COLO668 (cell line): ENCODE data around the gene OR2M3.
"Not testable (repeated sequence)": the region's sequence is repeated elsewhere in the genome, so short reads cannot be mapped to it uniquely, and the experiment has no call there.

Experiments
- DNase-seq: peaks from one replicate; lab custom pipeline; 2025; ENCODE audit not compliant: unreplicated experiment; lab: John Stamatoyannopoulos, UW

The OR2M3 gene, protein sequence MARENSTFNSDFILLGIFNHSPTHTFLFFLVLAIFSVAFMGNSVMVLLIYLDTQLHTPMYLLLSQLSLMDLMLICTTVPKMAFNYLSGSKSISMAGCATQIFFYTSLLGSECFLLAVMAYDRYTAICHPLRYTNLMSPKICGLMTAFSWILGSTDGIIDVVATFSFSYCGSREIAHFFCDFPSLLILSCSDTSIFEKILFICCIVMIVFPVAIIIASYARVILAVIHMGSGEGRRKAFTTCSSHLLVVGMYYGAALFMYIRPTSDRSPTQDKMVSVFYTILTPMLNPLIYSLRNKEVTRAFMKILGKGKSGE

GRCh38 chr1:248196965-248197364 is at the start of gene OR2M3:
Gene OR2M3, plus strand, starts transcription at chr1:248197265. Its CDS starts 5,803 bp downstream, at chr1:248203068.
- no peak for DNase-seq

DNA sequence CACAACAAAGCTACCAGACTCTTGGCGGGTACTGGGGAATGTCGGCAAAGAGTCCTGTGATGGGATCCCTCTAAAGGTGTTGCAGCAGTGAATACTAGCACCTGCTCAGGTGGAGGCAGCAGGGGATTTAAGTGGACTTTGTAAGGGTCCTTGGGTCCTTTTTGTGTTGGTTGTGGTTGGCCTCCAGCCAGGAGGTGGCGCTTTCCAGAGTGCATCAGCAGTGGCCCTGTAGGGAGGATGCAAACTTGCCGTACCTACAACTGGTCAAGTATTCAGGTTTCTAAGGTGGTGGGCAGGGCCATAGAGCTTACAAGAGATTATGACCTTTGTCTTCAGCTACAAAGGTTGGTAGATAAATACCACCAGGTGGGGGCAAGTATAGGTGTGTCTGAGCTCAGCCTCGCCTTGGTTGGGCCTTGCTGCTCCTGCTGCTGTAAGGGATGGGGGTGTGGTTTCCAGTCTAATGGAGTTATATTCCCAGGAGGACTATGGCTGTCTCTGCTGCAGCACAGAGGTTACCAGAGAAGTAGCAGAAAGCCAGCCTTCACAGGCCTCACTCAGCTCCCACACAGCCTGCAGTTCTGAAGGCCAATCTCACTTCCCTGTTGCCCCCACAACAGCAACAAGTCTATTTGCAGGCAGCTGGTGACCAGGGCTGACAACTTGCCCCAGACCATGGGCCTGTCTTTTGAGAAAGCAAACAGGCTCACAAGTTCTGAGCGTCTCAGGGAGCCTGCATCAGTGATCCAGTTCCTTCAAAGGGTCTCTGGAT is 44.8 kb upstream of the OR2M3 start:
- DNase-seq, result no peak

DNA sequence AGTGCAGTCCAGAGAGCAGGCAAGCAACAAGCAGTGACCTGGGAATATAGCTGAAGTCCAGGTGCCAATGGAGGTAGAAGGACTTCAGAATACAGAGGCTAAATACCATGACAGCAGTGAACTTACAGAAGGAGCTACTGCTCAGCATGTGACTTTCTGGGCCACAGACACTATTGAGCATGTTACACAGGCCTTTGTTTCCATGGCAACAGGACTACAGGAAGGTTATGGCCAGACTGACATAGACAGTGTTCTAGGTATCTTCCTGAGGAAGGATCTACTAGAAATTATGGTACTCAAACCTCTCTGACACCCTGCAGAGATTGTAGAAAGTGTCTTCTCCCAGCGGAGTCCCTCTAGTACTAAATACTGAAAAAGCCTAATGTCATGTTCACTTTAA is 41.1 kb upstream of the OR2M3 start:
- DNase-seq, result no peak

DNA sequence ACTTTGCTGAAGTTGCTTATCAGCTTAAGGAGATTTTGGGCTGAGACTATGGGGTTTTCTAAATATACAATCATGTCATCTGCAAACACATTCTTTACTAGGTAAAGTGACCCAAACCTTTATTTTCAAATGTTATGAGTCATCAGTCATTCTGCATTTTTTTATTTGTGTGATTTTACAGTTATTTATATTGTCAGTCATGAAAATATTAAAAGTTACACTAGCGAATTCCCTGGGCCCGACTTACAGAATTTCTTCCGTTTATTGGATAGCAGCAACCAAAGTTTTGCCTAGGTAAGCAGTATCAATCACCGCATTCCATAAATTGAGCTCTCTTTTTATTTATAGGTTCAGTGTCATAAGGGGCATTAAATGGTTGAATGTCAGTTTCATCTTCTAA is 38.3 kb upstream of the OR2M3 start:
- DNase-seq, result no peak

DNA sequence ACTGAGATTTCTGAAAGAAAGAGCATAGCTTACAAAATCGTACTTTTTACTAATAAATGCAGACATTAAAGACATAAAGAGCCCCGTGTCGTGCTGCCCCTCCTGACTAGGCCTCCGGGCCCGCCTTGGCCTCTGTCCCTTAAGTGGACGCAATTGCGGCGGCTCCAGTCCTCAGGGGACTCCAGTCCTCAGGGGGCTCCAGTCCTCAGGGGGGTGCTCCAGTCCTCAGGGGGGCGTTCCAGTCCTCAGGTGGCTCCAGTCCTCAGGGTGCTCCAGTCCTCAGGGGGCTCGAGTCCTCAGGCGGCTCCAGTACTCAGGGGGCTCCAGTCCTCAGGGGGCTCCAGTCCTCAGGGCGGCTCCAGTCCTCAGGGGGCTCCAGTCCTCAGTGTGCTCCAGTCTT is 33.0 kb upstream of the OR2M3 start:
- DNase-seq, result no peak

- no peak for DNase-seq
These were observed 31.9 kb upstream of the OR2M3 start for GRCh38 chr1:248165186-248165585.

GRCh38 chr1:248174521-248174920 is 22.5 kb upstream of the OR2M3 start, which contains the start of gene OR2M2:
Gene OR2M2, plus strand, starts transcription at chr1:248174821. Its CDS starts 5,165 bp downstream, at chr1:248179986.
- DNase-seq, result no peak

DNA sequence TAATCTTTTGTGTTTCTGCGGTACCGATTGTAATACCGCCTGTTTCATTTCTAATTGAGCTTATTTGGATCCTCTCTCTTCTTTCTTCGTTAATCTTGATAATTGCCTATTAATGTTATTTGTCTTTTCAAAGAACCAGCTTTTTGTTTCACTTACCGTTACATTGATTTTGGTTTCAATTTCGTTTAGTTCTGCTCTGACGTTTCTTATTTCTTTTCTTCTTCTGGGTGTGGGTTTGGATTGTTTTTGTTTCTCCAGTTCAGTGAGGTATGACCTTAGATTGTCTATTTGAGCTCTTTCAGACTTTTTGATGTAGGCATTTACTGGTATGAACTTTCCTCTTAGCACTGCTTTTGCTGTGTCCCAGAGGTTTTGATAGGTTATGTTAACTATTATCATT is 13.1 kb upstream of the OR2M3 start:
- no peak for DNase-seq

GRCh38 chr1:248187363-248187762 is 9.7 kb upstream of the OR2M3 start:
- no peak for DNase-seq

GRCh38 chr1:248189026-248189425 is 8.0 kb upstream of the OR2M3 start:
- no peak for DNase-seq

DNA sequence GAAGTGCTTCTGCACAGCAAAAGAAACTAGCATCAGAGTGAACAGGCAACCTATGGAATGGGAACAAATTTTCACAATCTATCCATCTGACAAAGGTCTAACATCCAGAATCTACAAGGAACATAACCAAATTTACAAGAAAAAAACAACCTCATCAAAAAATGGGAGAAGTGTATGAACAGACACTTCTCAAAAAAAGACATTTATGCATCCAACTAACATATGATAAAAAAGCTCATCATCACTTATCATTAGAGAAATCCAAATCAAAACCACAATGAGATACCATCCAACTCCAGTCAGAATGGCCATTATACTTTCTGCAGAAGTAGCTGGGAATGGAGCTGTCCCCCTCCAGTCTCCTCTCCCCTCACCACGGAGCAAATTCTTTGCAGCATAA is 2.9 kb upstream of the OR2M3 start:
- DNase-seq, result no peak

GRCh38 chr1:248215880-248216279 is 18.8 kb downstream of the OR2M3 start:
- DNase-seq, result no peak

- DNase-seq, result no peak
These were observed 28.5 kb downstream of the OR2M3 start for GRCh38 chr1:248225537-248225936.

GRCh38 chr1:248229360-248229908 is 32.4 kb downstream of the OR2M3 start:
- no peak for DNase-seq

DNA sequence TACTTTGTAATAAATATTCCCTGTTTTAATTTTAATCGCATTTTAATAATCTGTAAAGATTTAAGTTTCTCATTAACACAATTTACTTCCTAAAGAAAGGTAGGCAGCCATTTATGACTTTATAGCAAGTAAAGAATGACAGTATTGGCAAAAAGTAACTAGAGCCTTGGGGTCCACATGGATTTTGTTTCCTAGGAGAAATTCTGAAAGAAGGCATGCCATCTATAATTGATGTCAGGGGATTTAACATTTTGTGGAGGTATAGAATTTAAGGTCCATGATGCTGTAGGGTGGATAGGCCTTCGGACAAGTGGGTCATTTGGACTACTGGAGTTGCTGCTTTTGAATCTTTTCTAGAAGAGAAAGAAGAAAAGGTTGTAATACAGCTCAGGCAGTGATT is 34.1 kb downstream of the OR2M3 start, which contains the start of gene OR2M4:
Gene OR2M4, plus strand, starts transcription at position 301 of the 400 bp plus-strand sequence. CDS start 7,512 bp downstream, outside the sequence.
- no peak for DNase-seq

DNA sequence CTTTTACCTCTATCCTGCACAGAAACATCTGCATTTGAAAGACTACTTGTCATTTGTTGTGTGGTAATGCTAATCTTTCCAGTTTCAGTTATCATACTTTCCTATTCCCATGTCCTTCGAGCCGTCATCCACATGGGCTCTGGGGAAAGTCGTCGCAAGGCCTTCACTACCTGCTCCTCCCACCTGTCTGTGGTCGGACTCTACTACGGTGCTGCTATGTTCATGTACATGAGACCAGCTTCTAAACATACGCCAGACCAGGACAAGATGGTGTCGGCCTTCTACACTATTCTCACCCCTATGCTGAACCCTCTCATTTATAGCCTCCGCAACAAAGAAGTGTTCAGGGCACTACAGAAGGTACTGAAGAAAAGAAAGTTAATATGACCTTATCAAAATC is 42.4 kb downstream of the OR2M3 start:
- DNase-seq, result no peak

GRCh38 chr1:248243204-248243603 is 46.1 kb downstream of the OR2M3 start:
- DNase-seq, result peak; percentile 21

DNA sequence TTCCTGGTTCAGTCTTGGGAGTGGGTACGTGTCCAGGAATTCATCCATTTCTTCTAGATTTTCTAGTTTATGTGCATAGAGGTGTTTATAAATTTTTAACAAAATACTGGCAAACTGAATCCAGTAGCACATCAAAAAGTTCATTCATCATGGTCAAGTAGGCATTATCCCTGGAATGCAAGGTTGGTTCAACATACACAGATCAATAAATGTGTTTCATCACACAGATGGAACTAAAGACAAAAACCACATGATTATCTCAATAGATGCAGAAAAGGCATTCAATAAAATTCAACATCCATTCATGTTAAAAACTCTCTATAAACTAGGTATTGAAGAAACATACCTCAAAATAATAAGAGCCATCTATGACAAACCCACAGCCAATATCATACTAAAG is 62.2 kb downstream of the OR2M3 start:
- not testable (repeated sequence) for DNase-seq
